ENCODE data around the gene TRANK1. TPM values are rescaled to one million over a fixed set of nuclear protein-coding genes. Genes with fewer than 3 reads are reported as not detected.
"Not testable (repeated sequence)": the region's sequence is repeated elsewhere in the genome, so short reads cannot be mapped to it uniquely, and the experiment has no call there.

The TRANK1 gene
- 9.9 and 16.8 TPM in 2 replicates for total RNA-seq

GRCh38 chr3:36944641-36945270 is at the start of gene TRANK1:
TSS of gene TRANK1 (minus strand) at chr3:36945054. CDS start at chr3:36944809, 245 bp downstream.
- DNase-seq (ENCODE audit: extremely low read depth, low read depth, low spot score), result no peak

GRCh38 chr3:36993326-36994283 is 48.8 kb upstream of the TRANK1 start, which contains the start of gene MLH1:
TSS of gene MLH1 (plus strand) at chr3:36993518. CDS start at chr3:36993548, 30 bp downstream.
- peak; percentile 100 for DNase-seq (ENCODE audit: extremely low read depth, low read depth, low spot score)

DNA sequence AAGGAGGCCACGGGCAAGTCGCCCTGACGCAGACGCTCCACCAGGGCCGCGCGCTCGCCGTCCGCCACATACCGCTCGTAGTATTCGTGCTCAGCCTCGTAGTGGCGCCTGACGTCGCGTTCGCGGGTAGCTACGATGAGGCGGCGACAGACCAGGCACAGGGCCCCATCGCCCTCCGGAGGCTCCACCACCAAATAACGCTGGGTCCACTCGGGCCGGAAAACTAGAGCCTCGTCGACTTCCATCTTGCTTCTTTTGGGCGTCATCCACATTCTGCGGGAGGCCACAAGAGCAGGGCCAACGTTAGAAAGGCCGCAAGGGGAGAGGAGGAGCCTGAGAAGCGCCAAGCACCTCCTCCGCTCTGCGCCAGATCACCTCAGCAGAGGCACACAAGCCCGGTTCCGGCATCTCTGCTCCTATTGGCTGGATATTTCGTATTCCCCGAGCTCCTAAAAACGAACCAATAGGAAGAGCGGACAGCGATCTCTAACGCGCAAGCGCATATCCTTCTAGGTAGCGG is 48.0 kb upstream of the TRANK1 start, which contains the start of gene EPM2AIP1:
EPM2AIP1 (minus strand) TSS at position 326 of the 520 bp plus-strand sequence; CDS start at position 272, 54 bp downstream.
- no peak for DNase-seq (ENCODE audit: extremely low read depth, low read depth, low spot score)

DNA sequence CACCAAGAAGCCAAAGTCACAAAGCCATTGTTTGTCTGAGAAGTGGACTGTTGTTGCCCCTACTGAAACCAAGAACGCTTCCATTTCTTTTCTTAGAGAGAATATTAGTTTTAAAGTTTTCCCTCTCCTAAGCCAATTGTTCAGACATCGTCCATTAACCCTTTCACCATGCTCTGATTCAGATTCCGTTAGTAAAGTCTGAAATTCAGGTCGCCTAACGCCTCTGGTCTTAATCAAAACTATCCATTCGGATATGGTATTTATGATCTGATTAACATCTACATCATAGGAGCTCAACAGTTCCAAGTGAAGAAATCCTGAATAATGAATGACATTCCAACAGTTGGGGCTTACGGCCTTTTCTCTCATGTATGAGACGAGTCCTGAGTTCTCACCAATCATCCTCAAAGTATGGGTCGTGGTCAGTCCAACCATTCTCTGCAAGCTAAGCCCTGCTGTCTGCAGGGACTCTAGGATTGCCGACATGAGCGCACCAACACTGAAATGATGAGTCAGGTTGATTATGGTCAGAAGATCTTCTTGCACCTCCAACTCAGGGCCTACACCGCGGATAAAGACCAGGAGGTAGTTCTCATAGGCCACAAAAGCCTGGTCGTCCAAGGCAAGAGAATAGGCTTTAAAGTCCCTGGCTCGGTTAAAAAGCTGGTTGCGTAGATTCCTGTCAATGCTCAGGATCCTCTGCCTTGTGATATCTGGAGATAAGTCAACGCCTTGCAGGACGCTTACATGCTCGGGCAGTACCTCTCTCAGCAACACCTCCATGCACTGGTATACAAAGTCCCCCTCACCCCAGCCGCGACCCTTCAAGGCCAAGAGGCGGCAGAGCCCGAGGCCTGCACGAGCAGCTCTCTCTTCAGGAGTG is 47.3 kb upstream of the TRANK1 start:
- DNase-seq (ENCODE audit: extremely low read depth, low read depth, low spot score), result peak; percentile 18

GRCh38 chr3:36991147-36991546 is 46.3 kb upstream of the TRANK1 start:
- no peak for DNase-seq (ENCODE audit: extremely low read depth, low read depth, low spot score)

GRCh38 chr3:36989568-36989967 is 44.7 kb upstream of the TRANK1 start:
- DNase-seq (ENCODE audit: extremely low read depth, low read depth, low spot score), result no peak

DNA sequence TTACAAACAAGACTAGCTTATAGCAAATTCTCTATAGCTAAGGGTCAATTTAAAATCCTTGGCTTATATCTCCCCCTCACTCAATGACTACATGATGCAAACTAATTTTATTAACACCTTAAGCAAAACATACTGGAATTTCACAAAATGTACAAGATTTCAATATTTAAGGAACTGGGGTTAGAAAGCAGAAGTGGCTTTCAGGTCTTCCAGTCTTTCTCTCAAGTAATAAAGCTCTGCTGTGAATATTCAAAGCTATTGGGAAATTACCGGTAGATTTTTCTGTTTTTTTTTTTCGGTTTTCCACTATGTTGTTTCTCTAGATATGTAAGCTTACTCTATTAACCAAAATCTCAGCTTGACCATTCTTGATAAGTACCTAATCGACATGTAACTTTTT is 44.2 kb upstream of the TRANK1 start:
- DNase-seq (ENCODE audit: extremely low read depth, low read depth, low spot score), result no peak

- no peak for DNase-seq (ENCODE audit: extremely low read depth, low read depth, low spot score)
These were observed 43.5 kb upstream of the TRANK1 start for GRCh38 chr3:36988356-36988755.

- no peak for DNase-seq (ENCODE audit: extremely low read depth, low read depth, low spot score)
These were observed 36.2 kb upstream of the TRANK1 start for GRCh38 chr3:36981006-36981405.

- DNase-seq (ENCODE audit: extremely low read depth, low read depth, low spot score), result no peak
These were observed 28.3 kb upstream of the TRANK1 start for GRCh38 chr3:36973139-36973538.

DNA sequence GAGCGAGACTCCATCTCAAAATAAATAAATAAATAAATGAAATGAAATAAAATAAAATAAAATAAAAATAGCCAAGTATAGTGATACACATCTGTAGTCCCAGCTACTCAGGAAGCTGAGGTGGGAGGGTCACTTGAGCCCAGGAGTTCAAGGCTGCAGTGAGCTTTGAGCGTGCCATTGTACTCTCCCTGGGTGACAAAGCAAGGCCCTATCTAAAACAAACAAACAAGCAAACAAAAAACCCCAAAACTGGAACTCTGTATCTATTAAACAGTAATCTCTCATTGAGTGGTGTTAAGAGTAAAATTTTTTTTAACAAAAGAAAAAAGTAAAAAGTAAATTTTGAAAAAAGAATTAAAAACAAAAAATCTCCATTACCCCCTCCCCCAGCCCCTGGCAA is 27.3 kb upstream of the TRANK1 start:
- DNase-seq (ENCODE audit: extremely low read depth, low read depth, low spot score), result no peak

GRCh38 chr3:36969540-36970432 is 24.9 kb upstream of the TRANK1 start:
- DNase-seq (ENCODE audit: extremely low read depth, low read depth, low spot score), result no peak

DNA sequence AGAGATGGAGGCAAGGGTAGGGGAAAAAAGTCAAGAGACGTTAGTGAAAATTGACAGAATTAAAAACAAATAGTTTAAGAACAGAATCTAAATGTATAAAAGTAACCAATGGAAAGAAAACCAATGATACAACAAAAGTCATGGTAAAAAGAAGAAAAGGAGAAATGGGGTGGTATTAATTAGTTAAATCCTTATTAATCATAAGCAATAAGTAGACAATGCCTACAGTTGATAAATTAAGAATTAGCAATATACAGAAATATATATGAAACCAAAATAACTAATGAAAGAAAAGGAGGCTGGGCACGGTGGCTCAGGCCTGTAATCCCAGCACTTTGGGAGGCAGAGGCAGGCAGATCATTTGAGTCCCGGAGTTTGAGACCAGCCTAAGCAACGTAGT is 24.2 kb upstream of the TRANK1 start:
- no peak for DNase-seq (ENCODE audit: extremely low read depth, low read depth, low spot score)

GRCh38 chr3:36965440-36965839 is 20.6 kb upstream of the TRANK1 start:
- no peak for DNase-seq (ENCODE audit: extremely low read depth, low read depth, low spot score)

- no peak for DNase-seq (ENCODE audit: extremely low read depth, low read depth, low spot score)
These were observed 20.0 kb upstream of the TRANK1 start for GRCh38 chr3:36964817-36965216.

- DNase-seq (ENCODE audit: extremely low read depth, low read depth, low spot score), result no peak
These were observed 19.5 kb upstream of the TRANK1 start for GRCh38 chr3:36964331-36964730.

- not testable (repeated sequence) for DNase-seq (ENCODE audit: extremely low read depth, low read depth, low spot score)
These were observed 18.2 kb upstream of the TRANK1 start for GRCh38 chr3:36963008-36963407.

- no peak for DNase-seq (ENCODE audit: extremely low read depth, low read depth, low spot score)
These were observed 15.6 kb upstream of the TRANK1 start for GRCh38 chr3:36960502-36960901.

- no peak for DNase-seq (ENCODE audit: extremely low read depth, low read depth, low spot score)
These were observed 15.0 kb upstream of the TRANK1 start for GRCh38 chr3:36959821-36960220.

Measured in glomerular endothelial cell (primary cell).